ENCODE results near the gene PRR33. TPM values are rescaled to one million over a fixed set of nuclear protein-coding genes. Genes with fewer than 3 reads are reported as not detected.
A peak's percentile ranks its signal among the peaks of the same experiment; 100 is the strongest.

The PRR33 gene
- total RNA-seq, 1 experiment from 2014 or later = not detected

- BruUV-seq (replicated peaks) = no TSS peak
- RAD21 ChIA-PET (ENCODE audit: low non-redundant PET in 1 of 2, low total read pairs in 2 of 2, uncharacterized antibody in 2 of 2, unreplicated experiment in 2 of 2) = no interaction called here
- Histone ChIP-seq H4K20me1 (ENCODE audit: insufficient read depth) (no peaks in the 10 kb centered on the region), H3K4me1 (ENCODE audit: control insufficient read depth in 1 of 2, insufficient read depth in 2 of 2, low read length in 2 of 2) (peaks cover 3 to 5% of the 10 kb centered on the region in 2 experiments; a peak in 2 of 4 replicates), H2AFZ (ENCODE audit: low read depth, low read length, poor library complexity, severe bottlenecking) (no peak overlapping the region), H3K4me3 (replicated peaks in 1 of 2; ENCODE audit: low read depth in 1 of 2, low read length in 2 of 2) (no peak overlapping the region), H3K36me3 (ENCODE audit: control insufficient read depth in 1 of 2, insufficient read depth in 2 of 2, low read length in 2 of 2) (no peaks in the 10 kb centered on the region), H3K9me3 (ENCODE audit: control insufficient read depth in 1 of 2, insufficient read depth in 1 of 2, low read depth in 1 of 2, low read length in 2 of 2) (no peaks in the 10 kb centered on the region), H3K9me2 (ENCODE audit: insufficient read depth) (no peaks in the 10 kb centered on the region), H3K79me2 (ENCODE audit: insufficient read depth, low read length) (no peaks in the 10 kb centered on the region), H3K27ac (ENCODE audit: low read depth, low read length) (no peak overlapping the region), H3K27me3 (ENCODE audit: insufficient read depth, low read length) (no peaks in the 10 kb centered on the region), H3K4me2 (ENCODE audit: low read length) (no peak overlapping the region), H3K9ac (ENCODE audit: low read length) (no peak overlapping the region)
- CTCF ChIA-PET = no interaction called here
- DNase-seq (ENCODE audit: low read depth, low spot score) (no peak), ATAC-seq (peak; percentile 71)
- POLR2A ChIA-PET = no interaction called here
- TF ChIP-seq EZH2 (IDR thresholded peaks at IDR 0.05) = no peak
- peak in 2 of 3 experiments; percentile 35 to 44; a peak in 3 of 6 replicates for TF ChIP-seq CTCF (IDR thresholded peaks at IDR 0.05 in 2 of 3, conservative IDR thresholded peaks at IDR 0.05 in 1 of 3; ENCODE audit: borderline replicate concordance in 1 of 3, insufficient read depth in 1 of 3, low read depth in 2 of 3, low read length in 2 of 3)
- intact Hi-C loops (cut with micrococcal nuclease) = no loop called here
Measured at GRCh38 chr11:1869427-1870325, 22.0 kb downstream of the PRR33 start.

- no peaks in the 10 kb centered on the region for H3K36me3 ChIP-seq (ENCODE audit: control insufficient read depth in 1 of 2, insufficient read depth in 2 of 2, low read length in 2 of 2)
- no peaks in the 10 kb centered on the region for H4K20me1 ChIP-seq (ENCODE audit: insufficient read depth)
- POLR2A ChIA-PET = no interaction called here
- intact Hi-C loops (cut with micrococcal nuclease) = no loop called here
- H2AFZ ChIP-seq (ENCODE audit: low read depth, low read length, poor library complexity, severe bottlenecking) = no peak overlapping the region
- no peak overlapping the region for H3K27ac ChIP-seq (ENCODE audit: low read depth, low read length)
- no peak overlapping the region for H3K9ac ChIP-seq (ENCODE audit: low read length)
- peaks cover 12 to 14% of the 10 kb centered on the region in 2 experiments for H3K4me1 ChIP-seq (ENCODE audit: control insufficient read depth in 1 of 2, insufficient read depth in 2 of 2, low read length in 2 of 2)
- DNase-seq (ENCODE audit: low read depth, low spot score) (no peak), ATAC-seq (no peak)
- H3K4me3 ChIP-seq (replicated peaks in 1 of 2; ENCODE audit: low read depth in 1 of 2, low read length in 2 of 2) = no peak overlapping the region
- CTCF ChIA-PET = no interaction called here
- H3K9me2 ChIP-seq (ENCODE audit: insufficient read depth) = no peaks in the 10 kb centered on the region
- RAD21 ChIA-PET (ENCODE audit: low non-redundant PET in 1 of 2, low total read pairs in 2 of 2, uncharacterized antibody in 2 of 2, unreplicated experiment in 2 of 2) = interaction anchor here in 1 of 2 experiments (0.6 kb wide), 1 partner anchor 36 kb away, joined by 3 read pairs; no protein-coding TSS in a partner anchor
- no peak overlapping the region for H3K4me2 ChIP-seq (ENCODE audit: low read length)
- H3K79me2 ChIP-seq (ENCODE audit: insufficient read depth, low read length) = no peaks in the 10 kb centered on the region
- H3K27me3 ChIP-seq (ENCODE audit: insufficient read depth, low read length) = no peaks in the 10 kb centered on the region
- no TSS peak for BruUV-seq (replicated peaks)
- H3K9me3 ChIP-seq (ENCODE audit: control insufficient read depth in 1 of 2, insufficient read depth in 1 of 2, low read depth in 1 of 2, low read length in 2 of 2) = no peaks in the 10 kb centered on the region
- no peak for TF ChIP-seq SP1 (IDR thresholded peaks at IDR 0.05; ENCODE audit: low read depth)
- no peak for TF ChIP-seq MAX (IDR thresholded peaks at IDR 0.05)
- no peak for TF ChIP-seq ELF1 (IDR thresholded peaks at IDR 0.05; ENCODE audit: borderline replicate concordance, low read depth)
- no peak for TF ChIP-seq CBX3 (IDR thresholded peaks at IDR 0.05; ENCODE audit: low read depth)
- TF ChIP-seq TCF7L2 (IDR thresholded peaks at IDR 0.05; ENCODE audit: borderline replicate concordance, extremely low read depth, insufficient read depth, insufficient read length) = no peak
- no peak for TF ChIP-seq CTCF (IDR thresholded peaks at IDR 0.05 in 2 of 3, conservative IDR thresholded peaks at IDR 0.05 in 1 of 3; ENCODE audit: borderline replicate concordance in 1 of 3, insufficient read depth in 1 of 3, low read depth in 2 of 3, low read length in 2 of 3)
- TF ChIP-seq EZH2phosphoT487 (IDR thresholded peaks at IDR 0.05; ENCODE audit: borderline replicate concordance) = no peak
- TF ChIP-seq POLR2A (IDR thresholded peaks at IDR 0.05; ENCODE audit: borderline replicate concordance, extremely low read depth, insufficient read depth, insufficient read length) = no peak
- TF ChIP-seq EGR1 (IDR thresholded peaks at IDR 0.05; ENCODE audit: low read depth) = no peak
- no peak for TF ChIP-seq RAD21 (IDR thresholded peaks at IDR 0.05; ENCODE audit: low read depth)
- TF ChIP-seq CEBPB (IDR thresholded peaks at IDR 0.05; ENCODE audit: low read depth) = no peak
Measured at GRCh38 chr11:1868636-1869291, 22.9 kb downstream of the PRR33 start.
